ENCODE results near the gene PRKACA. TPM values are rescaled to one million over a fixed set of nuclear protein-coding genes. Genes with fewer than 3 reads are reported as not detected.

Gene PRKACA
- total RNA-seq, 1 donor from 2014 or later, result 28.0 TPM

GRCh38 chr19:14096272-14096992 lies 21.1 kb downstream of the PRKACA start:
- TF ChIP-seq POLR2A (IDR thresholded peaks at IDR 0.05) (no peak), POLR2AphosphoS5 (IDR thresholded peaks at IDR 0.05; ENCODE audit: insufficient read depth in 1 of 2, low read depth in 1 of 2) (no peak), CTCF (IDR thresholded peaks at IDR 0.05) (no peak)
- no peaks in the 10 kb centered on the region for H3K27me3 ChIP-seq

GRCh38 chr19:14094854-14095253 lies 22.7 kb downstream of the PRKACA start:
- intact Hi-C loops (cut with DNase I), result no loop called here
- no peak for TF ChIP-seq CTCF (IDR thresholded peaks at IDR 0.05)
- no peak for TF ChIP-seq POLR2A (IDR thresholded peaks at IDR 0.05)
- no peak for TF ChIP-seq POLR2AphosphoS5 (IDR thresholded peaks at IDR 0.05; ENCODE audit: insufficient read depth in 1 of 2, low read depth in 1 of 2)

More at GRCh38 chr19:14096272-14096992, 21.1 kb downstream of the PRKACA start:
- DNase-seq (ENCODE audit: extremely low spot score in 2 of 2), result no peak
- H3K27ac ChIP-seq, result no peak overlapping the region
- H3K9me3 ChIP-seq, result peaks cover 3% of the 10 kb centered on the region
- H3K4me1 ChIP-seq, result peaks cover 8% of the 10 kb centered on the region
- H3K4me3 ChIP-seq, result no peak overlapping the region
- intact Hi-C loops (cut with DNase I), result no loop called here
- peaks cover 0 to 33% of the 10 kb centered on the region in 2 donors for H3K36me3 ChIP-seq

GRCh38 chr19:14093117-14093823 lies 24.3 kb downstream of the PRKACA start:
- intact Hi-C loops (cut with DNase I), result no loop called here
- no peak for DNase-seq (ENCODE audit: extremely low spot score in 2 of 2)

More at GRCh38 chr19:14094854-14095253, 22.7 kb downstream of the PRKACA start:
- Histone ChIP-seq H3K4me1 (peaks cover 8% of the 10 kb centered on the region), H3K27ac (no peak overlapping the region), H3K9me3 (peaks cover 3% of the 10 kb centered on the region), H3K27me3 (no peaks in the 10 kb centered on the region), H3K36me3 (peaks cover 0 to 30% of the 10 kb centered on the region in 2 donors), H3K4me3 (no peak overlapping the region)
- DNase-seq (ENCODE audit: extremely low spot score in 2 of 2), result no peak

GRCh38 chr19:14091813-14092462 lies 25.6 kb downstream of the PRKACA start:
- peaks cover 14% of the 10 kb centered on the region for H3K4me1 ChIP-seq
- peak; percentile 6 to 40 for TF ChIP-seq POLR2AphosphoS5 (IDR thresholded peaks at IDR 0.05; ENCODE audit: insufficient read depth in 1 of 2, low read depth in 1 of 2)
- no peak for TF ChIP-seq CTCF (IDR thresholded peaks at IDR 0.05)
- no peak for TF ChIP-seq POLR2A (IDR thresholded peaks at IDR 0.05)
- intact Hi-C loops (cut with DNase I), result no loop called here
- H3K4me3 ChIP-seq, result peak overlapping the region; percentile 63 to 68
- no peak for DNase-seq (ENCODE audit: extremely low spot score in 2 of 2)
- peak overlapping the region; percentile 94 for H3K27ac ChIP-seq
- no peaks in the 10 kb centered on the region for H3K27me3 ChIP-seq
- H3K9me3 ChIP-seq, result peaks cover 3% of the 10 kb centered on the region
- H3K36me3 ChIP-seq, result peaks cover 0 to 15% of the 10 kb centered on the region in 2 donors

More at GRCh38 chr19:14093117-14093823, 24.3 kb downstream of the PRKACA start:
- Histone ChIP-seq H3K4me3 (no peak overlapping the region), H3K9me3 (peaks cover 3% of the 10 kb centered on the region), H3K27ac (no peak overlapping the region), H3K27me3 (no peaks in the 10 kb centered on the region), H3K4me1 (peaks cover 14% of the 10 kb centered on the region), H3K36me3 (peaks cover 0 to 26% of the 10 kb centered on the region in 2 donors)
- TF ChIP-seq CTCF (IDR thresholded peaks at IDR 0.05), result no peak
- TF ChIP-seq POLR2AphosphoS5 (IDR thresholded peaks at IDR 0.05; ENCODE audit: insufficient read depth in 1 of 2, low read depth in 1 of 2), result no peak
- no peak for TF ChIP-seq POLR2A (IDR thresholded peaks at IDR 0.05)

Measured in vagina (tissue), 2 donors.